Activated T-helper 9 cell treated with anti-CD3 and anti-CD28 coated beads, Interleukin-2, amount 50 U/mL, for 16 hours (primary cell): ENCODE results near the gene ICA1L.
"Not testable (repeated sequence)": the region's sequence is repeated elsewhere in the genome, so short reads cannot be mapped to it uniquely, and the experiment has no call there.

ENCODE experiments used
- DNase-seq: peaks from one replicate; pipeline ENCODE4 v3.0.0-alpha.2; 2020; ENCODE audit warnings: low read depth

Gene ICA1L

DNA sequence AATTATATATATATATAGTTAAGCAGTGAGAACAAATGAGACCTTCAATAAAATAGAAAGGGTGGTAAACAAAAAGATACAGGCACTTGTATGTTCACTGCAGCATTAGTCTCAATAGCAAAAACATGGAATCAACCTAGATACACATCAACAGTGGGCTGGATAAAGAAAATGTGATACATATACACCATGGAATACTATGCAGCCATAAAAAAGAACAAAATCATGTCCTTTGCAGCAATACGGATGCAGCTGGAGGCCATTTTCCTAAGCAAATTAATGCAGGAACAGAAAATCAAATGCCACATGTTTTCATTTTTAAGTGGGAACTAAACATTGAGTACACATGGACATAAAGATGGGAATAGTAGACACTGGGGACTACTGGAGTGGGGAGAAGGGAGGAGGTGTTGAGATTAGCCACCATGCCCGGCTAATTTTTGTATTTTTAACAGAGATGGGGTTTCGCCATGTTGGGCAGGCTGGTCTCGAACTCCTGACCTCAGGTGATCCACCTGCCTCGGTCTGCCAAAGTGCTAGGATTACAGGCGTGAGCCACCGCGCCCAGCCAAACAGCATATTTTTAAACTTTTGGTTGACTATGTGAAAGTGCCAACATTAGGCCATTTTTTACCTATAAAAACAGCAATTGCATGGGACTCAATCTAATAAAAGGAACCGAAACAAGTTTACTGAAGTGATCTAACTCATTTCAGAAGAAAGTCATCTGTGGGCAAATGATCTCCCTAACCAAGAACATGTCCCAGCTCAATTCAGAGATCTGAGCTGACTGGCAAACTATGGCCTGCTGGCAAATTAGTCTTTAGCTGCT lies 23.7 kb downstream of the ICA1L start:
- DNase-seq: no peak

DNA sequence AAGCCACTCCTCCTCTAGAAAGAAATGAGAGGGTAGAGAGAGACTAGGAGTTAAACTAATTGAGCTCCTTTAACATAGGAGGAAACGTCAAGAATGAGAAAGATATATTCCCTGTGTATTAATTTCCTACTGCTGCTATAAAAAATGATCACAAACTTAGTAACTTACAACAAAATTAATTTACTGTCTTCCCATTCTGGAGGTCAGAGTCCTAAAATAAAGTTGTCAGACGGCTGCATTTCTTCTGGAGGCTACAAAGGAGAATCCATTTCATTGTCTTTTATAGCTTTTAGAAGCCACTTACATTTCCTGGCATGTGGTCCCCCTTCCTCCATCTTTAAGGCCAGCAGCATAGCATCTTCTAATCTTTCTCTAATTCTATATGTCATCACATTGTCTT lies 26.9 kb downstream of the ICA1L start:
- DNase-seq: no peak

DNA sequence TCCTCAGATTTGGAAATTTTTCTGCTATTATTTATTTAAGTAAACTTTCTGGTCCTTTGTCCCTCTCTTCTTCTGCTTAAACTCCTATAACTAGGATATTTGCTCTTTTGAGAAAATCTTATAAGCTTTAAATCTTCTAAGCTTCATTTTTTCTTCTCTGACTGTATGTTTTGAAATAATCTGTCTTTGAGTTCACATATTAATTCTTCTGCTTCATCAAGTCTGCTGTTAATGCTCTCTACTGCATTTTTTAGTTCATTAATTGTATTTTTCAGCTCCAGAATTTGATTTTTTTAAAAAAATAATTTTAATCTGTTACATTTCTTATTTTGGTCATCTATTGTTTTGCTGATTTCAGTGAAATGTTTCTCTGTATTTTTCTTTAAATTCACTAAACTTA lies 28.9 kb downstream of the ICA1L start:
- no peak for DNase-seq

DNA sequence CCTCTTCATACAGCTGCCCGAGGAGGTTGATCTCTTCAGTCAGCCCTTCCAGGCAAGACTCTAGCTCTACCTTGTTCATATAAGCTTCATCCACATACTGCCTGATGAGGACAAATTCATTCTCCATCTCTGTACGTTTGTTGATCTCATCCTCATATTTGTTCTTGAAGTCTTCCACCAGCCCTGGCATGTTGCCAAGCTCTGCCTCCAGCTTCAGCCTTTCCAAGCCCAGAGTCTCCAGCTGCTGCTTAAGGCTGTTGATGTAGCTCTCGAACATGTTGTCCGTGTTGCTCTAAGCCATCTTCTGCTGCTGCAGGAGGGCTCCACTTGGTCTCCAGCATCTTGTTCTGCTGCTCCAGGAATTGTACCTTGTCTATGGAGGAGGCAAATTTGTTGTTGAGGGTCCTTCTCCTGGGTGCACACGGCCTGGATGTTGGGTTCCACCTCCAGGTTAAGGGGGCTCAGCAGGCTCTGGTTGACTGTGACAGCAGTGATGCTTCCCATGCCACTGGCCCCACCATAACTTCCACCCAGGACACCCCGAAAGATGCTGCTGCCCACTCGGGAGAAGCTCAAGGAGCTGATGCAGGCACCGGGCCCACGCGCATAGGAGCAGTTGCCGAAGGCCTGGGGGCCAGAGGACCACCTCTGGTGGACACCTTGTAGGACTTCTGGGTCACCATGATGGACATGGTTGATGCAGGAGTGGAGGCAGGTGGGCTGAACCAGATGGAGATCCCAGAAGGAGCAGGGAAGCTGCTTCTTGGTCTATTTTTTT lies 30.3 kb downstream of the ICA1L start:
- no peak for DNase-seq

DNA sequence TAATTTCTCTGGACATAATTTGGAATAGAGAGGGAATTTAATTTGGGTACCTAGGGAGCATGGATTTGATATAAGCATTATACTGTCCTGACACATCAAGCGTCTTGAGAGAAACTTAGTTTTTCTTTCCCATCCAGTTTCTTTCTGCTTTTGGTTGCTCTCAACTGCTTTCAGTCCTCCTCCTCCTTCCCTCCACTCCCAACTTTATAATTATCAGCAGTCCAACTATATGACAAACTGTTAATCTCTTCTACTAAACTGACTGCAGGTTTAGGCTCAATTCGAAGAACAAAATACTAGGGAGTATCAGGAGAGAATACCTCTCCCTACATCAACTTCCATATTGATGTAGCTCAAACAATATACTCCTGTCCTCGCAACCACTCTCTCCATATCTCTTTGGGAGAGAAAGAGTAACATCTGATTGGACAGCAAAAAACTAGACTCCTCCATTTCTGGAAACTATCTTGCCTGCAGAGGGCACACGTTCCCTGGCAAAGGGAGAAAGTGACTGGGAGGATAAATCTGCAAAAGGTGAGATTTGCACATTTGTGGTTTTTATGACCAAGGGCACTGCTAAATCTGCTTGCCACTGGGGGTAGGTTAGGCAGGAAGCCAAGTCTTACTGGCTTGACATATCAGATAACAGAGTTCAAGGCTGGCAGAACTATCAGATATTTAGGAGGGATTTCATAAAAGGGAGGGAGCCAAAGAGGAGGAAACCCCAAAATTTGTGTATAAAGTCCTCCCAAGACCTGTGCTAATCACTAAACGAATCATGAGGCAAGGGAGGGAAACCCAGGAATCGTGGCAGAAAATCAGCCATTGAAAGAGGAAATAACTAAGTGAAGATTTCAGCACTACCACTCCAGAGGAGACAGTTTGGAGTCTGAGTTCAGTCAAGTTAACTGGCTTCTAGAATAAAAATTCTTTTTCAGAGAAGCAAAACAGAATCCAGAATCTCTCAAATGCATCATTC lies 40.0 kb downstream of the ICA1L start:
- DNase-seq: no peak

DNA sequence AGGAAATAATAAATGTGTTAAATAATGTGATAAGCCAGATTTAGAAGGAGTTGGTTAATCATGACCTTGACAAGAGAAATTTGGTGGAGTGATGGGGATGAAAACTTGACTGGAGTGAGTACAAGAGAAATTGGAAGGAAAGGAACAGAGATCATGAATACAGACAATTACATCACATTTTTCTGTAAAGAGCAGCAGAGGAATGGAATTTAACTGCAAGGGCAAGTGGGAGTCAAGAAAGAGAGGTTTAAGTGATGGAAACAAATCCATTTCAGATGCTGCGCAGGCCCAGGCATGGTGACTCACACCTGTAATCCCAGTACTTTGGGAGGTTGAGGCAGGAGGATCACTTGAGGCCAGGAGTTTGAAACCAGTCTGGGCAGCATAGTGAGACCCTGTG lies 46.7 kb downstream of the ICA1L start:
- DNase-seq: no peak

DNA sequence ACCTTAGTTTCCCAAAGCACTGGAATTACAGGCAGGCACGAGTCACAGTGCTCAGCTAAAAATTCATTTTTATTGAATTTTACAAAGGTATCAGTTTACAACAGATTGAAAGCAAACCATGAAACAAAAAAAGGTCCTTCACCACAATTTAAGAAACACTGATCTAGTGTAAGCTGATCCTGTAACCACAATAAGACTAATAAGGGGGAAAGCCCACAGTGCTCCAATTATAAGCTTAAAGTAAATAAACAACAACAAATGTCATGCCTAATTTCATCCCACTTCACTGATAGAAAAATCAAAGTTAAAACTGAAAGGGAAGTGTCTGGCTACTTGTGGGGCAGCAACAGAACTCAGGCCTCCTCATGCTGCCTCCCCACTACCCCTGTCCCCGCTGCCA lies 49.2 kb downstream of the ICA1L start:
- no peak for DNase-seq

DNA sequence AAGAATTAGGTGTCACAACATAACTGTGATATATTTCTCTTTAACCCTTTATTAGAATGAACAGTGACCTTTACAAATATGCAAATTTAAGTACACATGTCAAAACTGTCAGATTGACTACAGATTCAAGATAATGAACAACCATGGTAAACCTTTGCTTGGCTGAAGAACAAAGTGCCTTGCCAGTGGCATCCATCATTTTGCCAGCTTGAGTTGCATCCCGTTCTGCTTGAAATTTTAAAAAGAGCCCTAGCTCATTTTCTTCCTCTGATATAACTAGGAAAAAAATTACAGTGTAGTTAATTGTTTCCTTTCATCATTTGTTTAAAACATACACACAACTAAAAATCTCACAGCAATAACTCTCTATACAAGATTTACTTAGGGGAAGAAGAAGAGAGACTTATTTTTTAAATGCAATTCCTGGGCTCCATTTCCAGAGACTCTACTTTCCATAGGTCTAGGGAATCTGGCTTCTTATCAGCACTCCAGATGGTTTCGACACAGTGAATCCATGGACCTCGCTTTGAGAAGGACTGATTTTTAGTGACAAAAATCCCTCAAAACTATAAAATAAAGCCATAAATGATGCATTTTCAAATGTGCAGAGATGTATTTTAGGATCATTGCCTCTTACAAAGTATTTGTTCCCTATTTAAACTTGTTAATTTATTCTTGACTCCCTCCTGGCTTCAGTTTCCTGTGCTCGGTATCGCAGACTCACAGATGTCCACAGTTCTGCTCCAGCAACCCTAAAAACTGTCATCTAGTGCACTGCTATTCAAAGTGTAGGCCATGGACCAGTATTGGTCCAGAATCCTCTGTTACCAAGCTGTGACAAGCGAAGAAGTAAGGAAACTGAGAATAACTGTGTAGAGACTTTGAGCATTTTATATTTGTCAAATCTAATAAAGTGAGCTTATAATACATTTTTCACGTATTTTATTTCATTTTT lies 50.1 kb downstream of the ICA1L start:
- DNase-seq: no peak

DNA sequence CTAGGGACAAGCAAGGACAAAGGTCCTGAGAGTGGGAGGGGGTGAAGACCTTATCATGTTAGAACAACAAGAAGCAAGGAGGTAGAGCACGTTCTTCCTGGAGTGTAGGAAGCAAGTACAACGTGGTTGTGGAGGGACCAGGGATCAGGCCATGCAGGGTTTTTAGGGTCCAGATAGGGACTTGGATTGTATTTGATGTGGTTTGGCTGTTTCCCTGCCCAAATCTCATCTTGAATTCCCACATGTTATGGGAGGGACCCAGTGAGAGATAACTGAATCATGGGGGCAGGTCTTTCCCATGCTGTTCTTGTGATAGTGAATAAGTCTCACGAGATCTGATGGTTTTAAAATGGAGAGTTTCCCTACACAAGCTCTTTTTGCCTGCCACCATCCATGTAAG lies 53.2 kb downstream of the ICA1L start:
- no peak for DNase-seq

DNA sequence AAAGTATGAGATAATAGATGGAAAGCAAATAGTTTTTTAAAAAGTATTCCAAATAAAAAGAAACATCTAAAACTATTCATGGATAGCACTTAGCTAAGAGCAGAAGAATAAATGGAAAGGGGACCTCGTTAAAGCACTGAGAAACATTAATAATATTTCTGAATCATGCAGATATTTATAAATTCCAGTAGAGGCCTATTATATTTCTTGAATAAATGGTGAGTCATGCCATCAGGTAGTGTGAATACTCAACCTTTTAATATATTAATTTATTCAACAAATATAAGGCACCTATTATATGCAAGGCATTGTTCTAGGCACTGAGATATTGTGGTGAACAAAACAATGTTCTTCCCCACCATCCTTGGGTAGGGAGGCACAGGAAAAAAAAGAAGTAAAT lies 53.8 kb downstream of the ICA1L start:
- no peak for DNase-seq

DNA sequence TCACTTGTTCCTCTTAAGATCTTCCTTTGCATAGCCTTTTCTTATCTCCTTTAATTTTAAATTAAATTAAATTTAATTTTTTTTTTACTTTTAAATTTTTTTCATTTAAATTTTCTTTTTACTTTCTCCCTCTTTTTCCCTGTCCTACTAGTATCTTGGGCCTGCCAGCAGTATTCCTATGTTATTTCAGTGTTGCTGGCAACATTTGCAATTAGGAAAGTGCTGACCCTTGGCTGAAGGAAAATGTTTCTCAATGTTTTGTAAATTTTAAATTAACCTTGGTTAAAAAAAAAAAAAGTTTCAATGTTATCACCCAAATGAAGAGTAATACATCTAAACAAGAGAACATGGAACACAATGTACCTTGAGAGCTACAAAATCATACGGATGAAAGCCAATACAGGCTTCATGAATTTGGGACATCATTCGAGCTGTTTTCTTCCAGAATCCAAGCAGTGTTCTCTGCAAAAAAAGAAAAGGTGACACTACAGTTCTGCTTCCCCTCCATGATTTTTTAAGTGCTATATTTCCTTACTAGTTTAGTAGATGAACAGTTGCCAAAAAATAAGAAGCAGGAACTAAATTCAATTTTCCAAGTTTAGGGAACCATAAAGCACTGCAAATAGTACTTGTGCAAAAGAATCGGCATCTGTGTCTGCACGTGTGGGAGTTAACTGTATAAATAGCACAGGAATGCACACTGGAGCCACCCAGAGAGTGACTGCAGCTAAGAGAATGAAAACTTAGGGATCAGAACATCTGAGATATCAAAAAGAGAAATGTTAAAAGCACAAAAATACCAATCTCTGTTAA lies 55.8 kb downstream of the ICA1L start:
- no peak for DNase-seq

DNA sequence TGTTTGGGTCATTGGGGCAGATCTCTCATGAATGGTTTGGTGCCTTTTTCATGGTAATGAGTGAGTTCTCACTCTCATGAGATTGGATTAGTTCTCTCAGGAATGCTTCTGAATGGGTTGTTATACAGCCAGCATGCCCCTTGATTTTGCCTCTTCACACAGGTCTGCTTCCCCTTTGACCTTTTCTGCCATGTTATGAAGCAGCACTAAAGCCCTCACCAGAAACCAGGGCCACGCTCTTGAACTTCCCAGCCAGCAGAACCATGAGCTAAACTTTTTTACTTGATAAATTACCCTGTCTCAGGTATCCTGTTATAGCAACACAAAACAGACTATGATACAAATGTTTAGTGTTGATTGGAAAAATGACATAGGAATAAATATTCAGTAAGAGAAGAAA lies 57.3 kb downstream of the ICA1L start:
- DNase-seq: no peak

DNA sequence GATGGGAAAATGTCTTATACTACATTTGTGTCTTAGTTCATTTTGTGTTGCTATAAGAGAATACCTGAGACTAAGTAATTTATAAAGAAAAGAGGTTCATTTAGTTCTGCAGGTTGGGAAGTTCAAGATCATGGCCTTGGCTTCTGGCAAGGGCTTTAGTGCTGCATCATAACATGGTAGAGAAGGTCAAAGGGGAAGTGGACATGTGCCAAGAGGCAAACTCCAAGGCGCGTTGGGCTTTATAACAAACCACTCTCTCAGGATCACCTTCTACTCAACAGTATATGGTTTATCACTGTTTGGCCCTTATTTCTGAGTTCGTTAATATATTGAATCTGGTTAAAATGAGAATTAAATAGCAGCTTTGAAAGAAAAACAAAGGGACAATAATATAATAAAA lies 58.2 kb downstream of the ICA1L start:
- no peak for DNase-seq

DNA sequence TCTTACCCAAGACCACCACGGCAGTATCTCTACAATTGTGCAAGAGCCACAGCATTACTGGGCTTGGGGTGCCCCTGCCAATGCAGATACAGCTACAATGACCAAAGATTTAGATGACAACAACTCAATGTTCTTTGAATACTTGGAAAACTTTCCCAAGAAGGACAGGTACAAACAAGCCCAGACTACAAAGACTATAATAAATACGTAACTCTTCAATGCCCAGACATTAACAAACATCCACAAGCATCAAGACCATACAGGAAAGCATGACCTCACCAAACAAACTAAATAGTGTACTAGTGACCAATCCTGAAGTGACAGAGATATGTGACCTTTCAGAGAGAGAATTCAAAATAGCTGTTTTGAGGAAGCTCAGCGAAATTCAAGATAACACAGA lies 62.8 kb downstream of the ICA1L start:
- no peak for DNase-seq

DNA sequence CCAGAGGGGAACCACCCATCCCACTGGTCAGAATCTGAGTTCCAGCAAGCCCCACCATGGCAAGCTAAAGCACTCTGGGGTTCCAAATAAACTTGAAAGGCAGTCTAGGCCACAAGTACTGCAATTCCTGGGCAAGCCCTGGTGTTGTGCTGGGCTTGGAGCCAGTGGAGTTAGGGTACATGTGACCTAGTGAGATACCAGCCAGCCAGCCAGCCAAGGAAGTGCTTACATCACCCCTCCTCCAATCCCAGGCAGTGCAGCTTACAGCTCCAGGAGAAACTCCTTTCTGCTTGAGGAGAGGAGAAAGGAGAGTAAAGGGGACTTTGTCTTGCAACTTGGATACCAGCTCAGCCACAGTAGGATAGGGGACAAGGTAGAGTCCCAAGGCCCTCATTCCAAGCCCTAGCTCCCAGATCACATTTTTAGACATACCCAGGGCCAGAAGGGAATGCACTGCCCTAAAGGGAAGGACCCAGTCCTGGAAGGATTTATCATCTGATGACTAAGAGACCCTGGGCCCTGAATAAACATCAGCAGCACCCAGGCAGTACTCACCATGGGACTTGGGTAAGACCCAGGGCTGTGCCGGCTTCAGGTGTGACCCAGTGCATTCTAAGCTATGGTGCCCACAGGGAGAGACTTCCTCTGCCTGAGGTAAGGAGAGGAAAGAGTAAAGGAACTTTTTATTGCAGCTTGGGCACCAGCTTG lies 64.0 kb downstream of the ICA1L start:
- not testable (repeated sequence) for DNase-seq

DNA sequence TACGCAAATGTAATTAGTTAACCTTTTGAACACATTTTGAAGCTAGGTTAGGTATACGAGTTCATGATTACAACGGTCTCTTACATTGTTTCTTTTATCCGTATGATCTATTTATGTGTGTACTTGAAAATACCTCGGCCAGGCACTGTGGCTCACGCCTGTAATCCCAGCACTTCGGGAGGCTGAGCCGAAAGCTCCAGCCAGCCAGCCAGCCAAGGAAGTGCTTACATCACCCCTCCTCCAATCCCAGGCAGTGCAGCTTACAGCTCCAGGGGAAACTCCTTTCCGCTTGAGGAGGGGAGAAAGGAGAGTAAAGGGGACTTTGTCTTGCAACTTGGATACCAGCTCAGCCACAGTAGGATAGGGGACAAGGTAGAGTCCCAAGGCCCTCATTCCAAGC lies 65.7 kb downstream of the ICA1L start:
- DNase-seq: not testable (repeated sequence)

DNA sequence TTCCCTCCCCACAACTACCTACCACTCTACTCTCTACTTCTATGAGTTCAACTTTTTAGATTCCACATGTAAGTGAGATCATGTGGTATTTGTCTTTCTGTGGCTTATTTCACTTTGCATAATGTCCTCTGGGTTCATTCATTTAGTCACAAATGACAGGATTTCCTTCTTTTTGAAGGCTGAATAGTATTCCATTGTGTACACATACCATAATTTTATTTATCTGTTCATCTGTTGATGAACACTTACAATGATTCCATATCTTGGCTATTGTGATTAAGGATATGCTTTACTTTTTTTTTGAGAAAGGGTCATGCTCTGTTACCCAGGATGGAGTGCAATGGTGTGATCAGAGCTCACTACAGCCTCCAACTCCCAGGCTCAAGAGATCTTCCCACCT lies 73.6 kb downstream of the ICA1L start:
- no peak for DNase-seq

DNA sequence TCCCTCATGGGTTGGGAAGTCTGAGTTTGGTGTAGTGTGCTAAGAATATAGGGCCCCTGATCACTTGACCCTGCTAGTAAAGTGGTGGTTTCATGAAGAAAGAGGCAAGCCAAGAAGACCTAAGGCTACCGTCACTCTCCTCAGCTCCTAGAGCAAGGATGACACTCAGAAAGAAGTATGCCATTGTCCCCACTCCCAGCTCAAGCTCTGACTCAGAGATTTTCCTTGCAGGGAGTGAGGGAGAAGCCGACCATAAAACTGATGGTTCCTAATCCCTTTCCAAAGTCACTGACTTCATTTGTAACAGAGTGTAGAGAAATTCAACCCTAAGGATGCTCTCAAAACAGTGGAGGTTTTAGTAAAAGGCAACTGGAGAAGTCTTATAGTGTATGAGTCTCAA lies 80.9 kb downstream of the ICA1L start:
- no peak for DNase-seq

DNA sequence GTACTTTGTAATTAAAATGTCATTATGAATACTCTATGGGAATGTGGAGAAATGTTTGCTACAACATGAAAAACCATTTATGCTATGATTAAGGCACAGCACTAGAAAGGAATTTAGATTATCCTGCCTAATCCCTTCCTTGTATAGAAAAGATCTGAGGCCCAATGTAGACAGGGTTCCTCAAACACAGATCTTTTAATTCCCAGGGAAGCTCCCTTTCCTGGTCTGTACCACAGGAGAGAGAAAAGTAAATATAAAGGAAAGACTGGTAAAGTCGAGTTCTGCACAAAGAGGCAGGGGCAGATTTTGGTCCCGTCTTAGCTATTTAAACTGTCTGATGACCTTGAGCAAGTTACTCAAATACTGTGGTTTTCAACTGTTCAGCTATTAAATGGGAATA lies 84.7 kb downstream of the ICA1L start:
- no peak for DNase-seq
